ENCODE measurements around the gene TRAF5.
"Not testable (repeated sequence)": the region's sequence is repeated elsewhere in the genome, so short reads cannot be mapped to it uniquely, and the experiment has no call there.

TRAF5 gene

GRCh38 chr1:211349741-211350140 is 23.1 kb downstream of the TRAF5 start:
- TF ChIP-seq CTCF (conservative IDR thresholded peaks at IDR 0.05) = no peak
- H3K27ac ChIP-seq = no peak overlapping the region

- not testable (repeated sequence) for H3K27ac ChIP-seq
Observed at GRCh38 chr1:211352055-211352454, 25.4 kb downstream of the TRAF5 start.

GRCh38 chr1:211352465-211352864 is 25.8 kb downstream of the TRAF5 start:
- no peak for TF ChIP-seq CTCF (conservative IDR thresholded peaks at IDR 0.05)
- no peak overlapping the region for H3K27ac ChIP-seq

- TF ChIP-seq CTCF (conservative IDR thresholded peaks at IDR 0.05) = peak; percentile 74
- H3K27ac ChIP-seq = no peak overlapping the region
Observed at GRCh38 chr1:211352985-211353515, 26.4 kb downstream of the TRAF5 start.

- H3K27ac ChIP-seq = no peak overlapping the region
- no peak for TF ChIP-seq CTCF (conservative IDR thresholded peaks at IDR 0.05)
Observed at GRCh38 chr1:211353562-211354212, 27.1 kb downstream of the TRAF5 start.

- no peak for TF ChIP-seq CTCF (conservative IDR thresholded peaks at IDR 0.05)
Observed at GRCh38 chr1:211355873-211356272, 29.2 kb downstream of the TRAF5 start.

GRCh38 chr1:211356723-211357407 is 30.2 kb downstream of the TRAF5 start:
- no peak overlapping the region for H3K27ac ChIP-seq
- TF ChIP-seq CTCF (conservative IDR thresholded peaks at IDR 0.05) = no peak

More at GRCh38 chr1:211355873-211356272, 29.2 kb downstream of the TRAF5 start:
- H3K27ac ChIP-seq = no peak overlapping the region

- TF ChIP-seq CTCF (conservative IDR thresholded peaks at IDR 0.05) = no peak
- H3K27ac ChIP-seq = no peak overlapping the region
Observed at GRCh38 chr1:211358685-211359084, 32.1 kb downstream of the TRAF5 start.

Data from VCaP (cell line).